Immature natural killer cell (primary cell): ENCODE data around the gene ADCY10. TPM values are rescaled to one million over a fixed set of nuclear protein-coding genes. Genes with fewer than 3 reads are reported as not detected.

ENCODE experiments used
- DNase-seq, 3 donors: peaks; one replicate each; pipeline ENCODE4 v3.0.0; 2022; ENCODE audit warnings: mixed read lengths in 1 of 3
- H3K27ac Mint-ChIP-seq, 6 donors: one replicate each; pipeline ENCODE4 v1.8.0; 2020; ENCODE audit warnings: mixed read lengths in 6 of 6, mild to moderate bottlenecking in 5 of 6, inconsistent platforms in 4 of 6, moderate library complexity in 3 of 6
- H3K27me3 Mint-ChIP-seq, 3 donors: one replicate each; pipeline ENCODE4 v1.8.0; 2020 to 2021; ENCODE audit warnings: low read depth in 3 of 3, mild to moderate bottlenecking in 3 of 3, mixed read lengths in 3 of 3, moderate library complexity in 3 of 3, inconsistent platforms in 1 of 3
- H3K36me3 Mint-ChIP-seq, 3 donors: one replicate each; pipeline ENCODE4 v1.8.0; 2020; ENCODE audit warnings: mixed read lengths in 3 of 3, inconsistent platforms in 2 of 3, mild to moderate bottlenecking in 2 of 3
- H3K4me1 Mint-ChIP-seq, 2 donors: one replicate each; pipeline ENCODE4 v1.8.0; 2020; ENCODE audit warnings: inconsistent platforms in 2 of 2, mild to moderate bottlenecking in 2 of 2, mixed read lengths in 2 of 2, moderate library complexity in 1 of 2
- H3K4me3 Mint-ChIP-seq, 5 donors: one replicate each; pipeline ENCODE4 v1.8.0; 2020; ENCODE audit warnings: mild to moderate bottlenecking in 5 of 5, mixed read lengths in 5 of 5, inconsistent platforms in 3 of 5, moderate library complexity in 3 of 5
- H3K9me3 Mint-ChIP-seq, 6 donors: one replicate each; pipeline ENCODE4 v1.8.0; 2020; ENCODE audit warnings: mild to moderate bottlenecking in 6 of 6, mixed read lengths in 6 of 6, inconsistent platforms in 4 of 6, moderate library complexity in 3 of 6
- polyA plus RNA-seq, 3 donors: library from polyadenylated mRNA; unstranded; fragments of 300-500 nt; fragmentation: Illumina TruSeq; gene quantifications; one replicate each; pipeline ENCODE4 v1.2.3, GENCODE V29; 2021

The ADCY10 gene
- polyA plus RNA-seq, 3 donors from 2014 or later, result not detected

- Mint-ChIP-seq H3K27ac (no peak overlapping the region), H3K9me3 (no peaks in the 10 kb centered on the region), H3K4me1 (peaks cover 3 to 5% of the 10 kb centered on the region in 2 donors), H3K4me3 (no peak overlapping the region), H3K36me3 (peaks cover 0 to 12% (median 0%) of the 10 kb centered on the region in 3 donors), H3K27me3 (no peaks in the 10 kb centered on the region)
- no peak for DNase-seq
Observed at GRCh38 chr1:167923324-167924056, 9.6 kb upstream of the ADCY10 start.

GRCh38 chr1:167922611-167923074 is 8.7 kb upstream of the ADCY10 start:
- no peaks in the 10 kb centered on the region for H3K27me3 Mint-ChIP-seq
- H3K36me3 Mint-ChIP-seq, result peaks cover 0 to 12% (median 0%) of the 10 kb centered on the region in 3 donors
- H3K4me3 Mint-ChIP-seq, result no peak overlapping the region
- H3K9me3 Mint-ChIP-seq, result no peaks in the 10 kb centered on the region
- DNase-seq, result no peak
- peak overlapping the region in 1 of 6 donors; percentile 49 for H3K27ac Mint-ChIP-seq
- H3K4me1 Mint-ChIP-seq, result peaks cover 3 to 5% of the 10 kb centered on the region in 2 donors

GRCh38 chr1:167922023-167922422 is 8.1 kb upstream of the ADCY10 start:
- peaks cover under 1 to 13% (median 1%) of the 10 kb centered on the region in 3 donors for H3K36me3 Mint-ChIP-seq
- DNase-seq, result no peak
- no peak overlapping the region for H3K4me3 Mint-ChIP-seq

GRCh38 chr1:167916766-167917511 is 3.0 kb upstream of the ADCY10 start:
- Mint-ChIP-seq H3K4me3 (no peak overlapping the region), H3K36me3 (peaks cover 6 to 9% (median 9%) of the 10 kb centered on the region in 3 donors), H3K4me1 (no peaks in the 10 kb centered on the region), H3K27me3 (peaks cover 0 to 3% (median 2%) of the 10 kb centered on the region in 3 donors), H3K27ac (no peak overlapping the region), H3K9me3 (no peaks in the 10 kb centered on the region)
- no peak for DNase-seq

More at GRCh38 chr1:167922023-167922422, 8.1 kb upstream of the ADCY10 start:
- no peaks in the 10 kb centered on the region for H3K27me3 Mint-ChIP-seq
- no peak overlapping the region for H3K27ac Mint-ChIP-seq
- no peaks in the 10 kb centered on the region for H3K9me3 Mint-ChIP-seq
- peaks cover 3 to 4% of the 10 kb centered on the region in 2 donors for H3K4me1 Mint-ChIP-seq

- DNase-seq, result no peak
- Mint-ChIP-seq H3K4me1 (no peaks in the 10 kb centered on the region), H3K9me3 (peaks cover 0 to 1% (median 0%) of the 10 kb centered on the region in 6 donors), H3K4me3 (no peak overlapping the region), H3K27me3 (peaks cover 0 to 3% (median 2%) of the 10 kb centered on the region in 3 donors), H3K27ac (no peak overlapping the region), H3K36me3 (peaks cover 6 to 9% (median 9%) of the 10 kb centered on the region in 3 donors)
Observed at GRCh38 chr1:167915569-167915968, 1.6 kb upstream of the ADCY10 start.

GRCh38 chr1:167912294-167912693 is 1.6 kb downstream of the ADCY10 start:
- no peak overlapping the region for H3K27ac Mint-ChIP-seq
- no peak overlapping the region for H3K4me3 Mint-ChIP-seq
- H3K9me3 Mint-ChIP-seq, result peaks cover 2 to 25% (median 10%) of the 10 kb centered on the region in 6 donors
- peaks cover 8 to 12% (median 9%) of the 10 kb centered on the region in 3 donors for H3K36me3 Mint-ChIP-seq
- peaks cover 2 to 6% (median 2%) of the 10 kb centered on the region in 3 donors for H3K27me3 Mint-ChIP-seq
- DNase-seq, result no peak
- H3K4me1 Mint-ChIP-seq, result no peaks in the 10 kb centered on the region

- H3K27me3 Mint-ChIP-seq, result peaks cover 2 to 6% (median 2%) of the 10 kb centered on the region in 3 donors
- H3K4me1 Mint-ChIP-seq, result no peaks in the 10 kb centered on the region
- no peak overlapping the region for H3K4me3 Mint-ChIP-seq
- H3K36me3 Mint-ChIP-seq, result peaks cover 3 to 6% (median 3%) of the 10 kb centered on the region in 3 donors
- H3K27ac Mint-ChIP-seq, result no peak overlapping the region
- DNase-seq, result no peak
- peaks cover 2 to 25% (median 10%) of the 10 kb centered on the region in 6 donors for H3K9me3 Mint-ChIP-seq
Observed at GRCh38 chr1:167911413-167911812, 2.5 kb downstream of the ADCY10 start.

GRCh38 chr1:167910530-167910929 is 3.4 kb downstream of the ADCY10 start:
- DNase-seq, result no peak
- Mint-ChIP-seq H3K4me1 (no peaks in the 10 kb centered on the region), H3K27me3 (peaks cover 2 to 5% (median 4%) of the 10 kb centered on the region in 3 donors), H3K9me3 (peaks cover 2 to 25% (median 10%) of the 10 kb centered on the region in 6 donors), H3K36me3 (peaks cover 0 to 6% (median 3%) of the 10 kb centered on the region in 3 donors), H3K27ac (no peak overlapping the region), H3K4me3 (no peak overlapping the region)

GRCh38 chr1:167909691-167910180 is 4.2 kb downstream of the ADCY10 start:
- DNase-seq, result no peak
- Mint-ChIP-seq H3K4me3 (no peak overlapping the region), H3K27me3 (peaks cover 2 to 6% (median 3%) of the 10 kb centered on the region in 3 donors), H3K9me3 (peaks cover 2 to 25% (median 10%) of the 10 kb centered on the region in 6 donors), H3K27ac (no peak overlapping the region), H3K36me3 (peaks cover 0 to 6% (median 3%) of the 10 kb centered on the region in 3 donors), H3K4me1 (no peaks in the 10 kb centered on the region)

- Mint-ChIP-seq H3K36me3 (peaks cover 0 to 6% (median 3%) of the 10 kb centered on the region in 3 donors), H3K4me3 (no peak overlapping the region), H3K27ac (no peak overlapping the region), H3K4me1 (no peaks in the 10 kb centered on the region), H3K27me3 (peaks cover 0 to 9% (median 3%) of the 10 kb centered on the region in 3 donors), H3K9me3 (peaks cover 2 to 25% (median 9%) of the 10 kb centered on the region in 6 donors)
- no peak for DNase-seq
Observed at GRCh38 chr1:167905671-167906070, 8.3 kb downstream of the ADCY10 start.

- H3K36me3 Mint-ChIP-seq, result peaks cover 0 to 4% (median 3%) of the 10 kb centered on the region in 3 donors
- H3K27ac Mint-ChIP-seq, result no peak overlapping the region
- no peak overlapping the region for H3K4me3 Mint-ChIP-seq
- H3K4me1 Mint-ChIP-seq, result no peaks in the 10 kb centered on the region
- no peak for DNase-seq
- peaks cover 2 to 21% (median 7%) of the 10 kb centered on the region in 6 donors for H3K9me3 Mint-ChIP-seq
- peaks cover 0 to 9% (median 3%) of the 10 kb centered on the region in 3 donors for H3K27me3 Mint-ChIP-seq
Observed at GRCh38 chr1:167905182-167905581, 8.8 kb downstream of the ADCY10 start.

- Mint-ChIP-seq H3K9me3 (peaks cover 0 to 16% (median 3%) of the 10 kb centered on the region in 6 donors), H3K27me3 (peaks cover 0 to 9% (median 3%) of the 10 kb centered on the region in 3 donors), H3K4me3 (no peak overlapping the region), H3K27ac (no peak overlapping the region), H3K36me3 (peaks cover 0 to 3% (median 0%) of the 10 kb centered on the region in 3 donors), H3K4me1 (no peaks in the 10 kb centered on the region)
- no peak for DNase-seq
Observed at GRCh38 chr1:167904652-167905130, 9.2 kb downstream of the ADCY10 start.

GRCh38 chr1:167900907-167901306 is 13.0 kb downstream of the ADCY10 start:
- Mint-ChIP-seq H3K27ac (no peak overlapping the region), H3K9me3 (no peaks in the 10 kb centered on the region), H3K36me3 (no peaks in the 10 kb centered on the region), H3K27me3 (peaks cover 0 to 4% (median 0%) of the 10 kb centered on the region in 3 donors), H3K4me1 (no peaks in the 10 kb centered on the region), H3K4me3 (no peak overlapping the region)
- DNase-seq, result no peak
